ENCODE data around the gene RIMS3.

The RIMS3 gene

DNA sequence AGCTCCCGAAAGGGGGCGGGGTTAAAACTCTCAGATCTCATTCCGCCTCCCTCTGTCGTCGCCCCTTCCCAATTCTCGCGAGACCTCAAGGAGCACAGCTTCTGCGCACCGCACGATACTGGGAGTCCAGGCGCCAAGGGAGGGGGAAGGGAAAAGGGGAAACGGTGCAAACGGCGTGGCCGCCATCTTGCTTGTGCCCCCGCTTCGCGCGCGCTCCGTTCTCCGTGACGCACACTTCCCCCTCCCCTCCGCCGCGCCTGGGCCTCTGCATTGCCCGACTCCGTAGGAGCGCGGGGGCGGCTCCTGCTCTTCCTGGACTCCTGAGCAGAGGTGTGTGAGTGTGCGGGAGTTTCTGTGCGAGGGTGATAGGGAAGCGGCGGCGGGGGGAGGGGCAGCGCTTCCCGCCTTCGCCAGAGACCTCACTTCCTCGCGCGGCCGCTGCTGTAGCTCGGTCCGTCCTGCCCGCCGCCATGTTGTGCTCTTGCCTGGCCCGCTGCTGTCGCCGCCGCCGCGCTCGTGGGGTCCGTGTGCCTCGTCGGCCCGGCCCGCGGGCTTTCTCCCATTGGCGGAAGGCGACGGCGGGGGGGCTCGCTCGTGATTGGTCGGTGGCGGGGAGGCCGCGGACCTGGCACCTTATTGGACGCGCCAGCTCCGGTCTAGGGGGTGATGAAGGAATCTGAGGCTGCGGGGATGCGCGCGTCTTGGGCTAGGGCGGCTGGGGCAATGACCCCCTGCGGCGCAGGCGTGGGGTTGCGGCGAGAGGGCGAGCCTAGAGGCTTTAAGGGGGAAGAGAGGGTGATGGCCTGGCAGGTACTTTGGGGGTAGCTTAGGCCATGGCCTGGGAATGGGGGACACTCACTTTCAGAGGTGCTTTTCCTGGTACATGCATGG is 26.3 kb upstream of the RIMS3 start, which contains the start of gene NFYC:
TSS of gene NFYC (plus strand) at position 167 of the 891 bp plus-strand sequence. CDS start 47,140 bp downstream, outside the sequence.
- DNase-seq (ENCODE audit: low read depth in 3 of 3, low spot score in 1 of 3), result peak; percentile 85 to 89 (median 87)

DNA sequence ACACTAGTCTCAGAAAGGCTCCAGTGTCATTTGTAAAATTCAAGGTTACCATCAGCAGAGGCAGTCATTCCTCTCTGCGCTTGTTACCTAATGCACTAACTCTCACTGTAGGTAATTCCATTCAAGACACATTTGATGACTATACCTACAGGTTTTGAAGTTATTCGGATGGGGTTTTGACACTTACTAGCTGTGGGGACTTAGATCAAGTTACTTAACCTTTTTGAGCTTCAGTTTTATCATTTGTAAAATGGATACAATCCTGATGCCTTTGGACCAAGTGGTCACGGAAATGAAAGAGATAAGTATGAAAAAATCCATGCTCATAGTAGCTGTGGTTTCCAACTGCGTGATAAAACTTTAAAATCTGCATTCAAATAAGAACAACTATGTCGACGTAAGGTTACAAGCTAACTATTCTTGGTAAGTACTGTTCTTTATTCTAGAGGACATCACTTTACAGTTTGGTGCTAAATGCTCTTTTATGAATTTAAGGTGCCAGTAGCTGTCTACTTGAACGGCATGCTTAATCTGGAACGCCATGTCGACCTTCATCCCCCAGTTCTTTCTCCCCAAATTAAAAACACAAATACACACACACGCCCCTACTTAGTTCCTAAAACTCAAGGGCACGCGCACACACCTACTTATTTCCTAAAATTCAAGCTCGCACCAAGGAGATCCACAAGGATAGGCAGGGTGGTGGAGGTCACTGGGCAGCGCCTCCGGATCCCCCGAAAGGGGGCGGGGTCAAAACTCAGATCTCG is 25.5 kb upstream of the RIMS3 start:
- no peak for DNase-seq (ENCODE audit: low read depth in 3 of 3, low spot score in 1 of 3)

DNA sequence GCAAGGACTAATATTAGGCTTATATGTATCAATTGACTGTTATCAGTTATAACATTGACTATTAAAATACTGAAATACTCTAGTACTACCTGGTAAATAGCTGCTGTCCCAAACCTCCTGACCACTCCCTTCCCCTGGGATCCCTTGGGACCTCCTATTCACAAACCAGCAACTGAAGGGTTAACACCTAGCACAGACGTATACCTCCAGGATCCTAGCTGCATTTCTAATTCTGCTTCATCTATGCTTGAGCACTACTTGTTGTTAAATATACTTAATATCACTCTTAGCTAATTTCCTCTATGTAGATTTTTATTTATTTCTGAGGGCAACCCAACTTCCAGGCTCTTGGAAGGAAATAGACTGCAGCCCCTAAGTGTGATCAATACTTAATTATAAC is 24.3 kb upstream of the RIMS3 start:
- DNase-seq (ENCODE audit: low read depth in 3 of 3, low spot score in 1 of 3), result no peak

DNA sequence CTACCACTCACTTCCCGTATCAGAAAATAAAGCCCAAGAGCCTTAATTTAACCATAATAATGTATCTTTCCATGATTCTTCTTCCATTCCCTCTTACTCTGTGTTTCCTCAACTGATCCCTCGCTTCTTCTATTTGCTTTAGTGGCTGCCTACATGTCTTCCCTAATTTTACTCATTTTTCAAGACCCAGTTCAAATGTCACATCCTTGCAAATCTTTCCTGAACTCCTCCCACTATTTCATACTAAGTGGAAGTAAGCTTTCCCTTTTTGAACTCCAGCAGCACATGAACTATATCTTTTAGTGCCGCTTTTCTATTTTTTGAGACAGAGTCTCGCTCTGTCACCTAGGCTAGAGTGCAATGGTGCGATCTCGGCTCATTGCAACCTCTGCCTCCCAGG is 22.2 kb upstream of the RIMS3 start:
- no peak for DNase-seq (ENCODE audit: low read depth in 3 of 3, low spot score in 1 of 3)

DNA sequence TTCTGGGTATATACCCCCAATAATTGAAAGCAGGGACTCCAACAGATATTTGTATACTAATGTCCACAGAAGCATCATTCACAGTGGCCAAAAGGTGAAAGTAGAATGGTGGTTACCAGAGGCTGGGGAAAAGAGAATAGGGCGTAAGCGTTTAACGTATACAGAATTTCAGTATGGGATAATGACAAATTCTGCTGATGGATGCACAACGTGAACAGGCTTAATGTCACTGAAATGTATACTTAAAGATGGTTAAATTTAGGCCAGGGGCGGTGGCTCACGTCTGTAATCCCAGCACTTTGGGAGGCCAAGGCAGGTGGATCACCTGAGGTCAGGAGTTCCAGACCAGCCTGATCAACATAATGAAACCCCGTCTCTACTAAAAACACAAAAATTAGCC is 21.6 kb upstream of the RIMS3 start:
- DNase-seq (ENCODE audit: low read depth in 3 of 3, low spot score in 1 of 3), result no peak

DNA sequence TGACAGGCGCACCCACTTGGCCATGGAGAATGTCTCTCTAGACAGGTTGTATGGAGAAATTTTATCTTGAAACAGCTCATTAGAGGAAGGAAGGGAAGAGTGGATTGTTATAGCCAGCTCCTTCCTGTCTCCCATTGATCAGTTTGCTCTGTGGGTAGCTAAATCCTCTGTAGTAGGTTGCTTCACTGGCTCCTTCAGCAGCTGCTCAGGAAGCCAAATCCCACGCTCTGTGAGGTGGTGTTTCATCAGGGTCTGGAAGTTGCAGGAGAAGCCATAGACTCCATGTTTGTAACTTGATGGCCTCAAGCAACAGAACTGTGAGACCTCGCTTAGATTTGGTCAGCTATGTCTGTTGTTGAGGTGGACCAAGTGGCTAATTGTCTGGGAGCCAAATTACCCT is 19.2 kb upstream of the RIMS3 start:
- no peak for DNase-seq (ENCODE audit: low read depth in 3 of 3, low spot score in 1 of 3)

DNA sequence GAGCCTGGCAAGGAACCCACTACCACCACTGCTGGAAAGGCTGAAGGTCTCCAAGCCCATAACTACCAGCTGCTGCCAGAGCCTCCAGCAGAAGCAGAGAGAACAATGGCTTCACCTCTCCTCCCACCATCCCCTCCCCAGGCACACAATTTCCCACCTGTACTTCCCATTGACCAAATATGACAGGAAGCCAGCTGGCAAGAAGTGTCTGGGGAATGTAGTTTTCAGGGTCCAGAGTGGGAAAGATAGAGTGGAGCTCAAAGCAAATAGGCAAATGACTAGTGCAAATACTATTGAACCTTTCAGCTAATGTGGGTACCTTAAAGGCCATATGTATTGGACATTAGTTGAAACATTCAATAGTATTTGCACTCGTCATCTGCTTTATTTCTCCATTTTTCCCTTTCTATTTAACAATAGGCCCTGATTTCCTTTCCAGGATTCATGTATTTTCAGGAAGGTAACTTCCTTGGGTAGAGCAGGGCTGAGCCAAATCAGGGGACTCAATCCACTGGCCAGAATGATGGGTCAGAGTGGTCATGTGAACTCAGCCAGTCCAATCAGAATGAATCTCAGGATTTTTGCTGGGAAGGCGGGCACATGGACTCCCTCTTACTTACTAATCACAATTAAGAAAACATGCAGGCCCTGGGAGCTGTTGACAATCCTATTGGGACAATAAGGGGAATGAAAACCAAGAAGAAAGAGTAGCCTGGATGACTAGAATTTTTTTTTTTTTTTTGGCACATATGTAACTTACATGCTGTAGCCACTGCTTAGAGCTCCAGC is 13.9 kb upstream of the RIMS3 start:
- DNase-seq (ENCODE audit: low read depth in 3 of 3, low spot score in 1 of 3), result no peak

DNA sequence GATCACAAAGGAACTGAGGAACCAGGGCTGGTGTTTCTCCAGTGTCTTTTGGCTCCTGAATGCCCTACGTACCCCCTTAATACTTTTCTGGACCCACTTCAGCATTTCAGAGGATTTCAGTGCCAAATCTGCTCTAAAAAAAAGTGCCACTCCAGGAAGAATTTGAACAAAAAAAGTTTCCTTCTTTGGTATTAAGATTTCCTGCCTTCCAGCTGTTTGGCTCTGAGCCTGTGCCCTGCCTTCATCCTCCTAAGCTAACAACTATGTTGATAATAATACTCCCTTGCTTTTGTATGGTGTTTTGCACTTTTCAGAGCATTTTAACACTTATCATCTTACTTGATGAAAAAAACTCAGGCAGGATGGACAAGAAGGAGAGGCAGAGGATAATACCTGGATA is 11.0 kb upstream of the RIMS3 start:
- no peak for DNase-seq (ENCODE audit: low read depth in 3 of 3, low spot score in 1 of 3)

DNA sequence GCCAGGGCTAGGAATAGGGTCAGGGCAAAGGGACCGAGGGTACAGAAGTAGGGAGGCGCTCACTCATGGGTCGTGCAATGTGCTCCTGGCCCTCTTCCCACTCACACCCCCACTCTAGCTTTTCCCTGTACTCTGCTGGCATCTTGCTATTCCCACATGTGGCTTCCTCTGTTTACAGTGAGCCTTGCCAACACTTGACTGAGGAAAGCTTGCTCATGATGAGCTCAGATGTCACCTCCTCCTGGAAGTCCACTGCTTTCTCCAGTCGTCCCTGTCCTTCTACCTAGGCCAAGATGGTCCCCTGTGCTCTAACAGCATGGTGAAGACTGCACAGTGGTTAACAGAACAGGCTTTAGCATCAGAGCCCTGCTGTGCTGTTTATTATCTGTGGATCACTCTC is 8.0 kb upstream of the RIMS3 start:
- DNase-seq (ENCODE audit: low read depth in 3 of 3, low spot score in 1 of 3), result no peak

DNA sequence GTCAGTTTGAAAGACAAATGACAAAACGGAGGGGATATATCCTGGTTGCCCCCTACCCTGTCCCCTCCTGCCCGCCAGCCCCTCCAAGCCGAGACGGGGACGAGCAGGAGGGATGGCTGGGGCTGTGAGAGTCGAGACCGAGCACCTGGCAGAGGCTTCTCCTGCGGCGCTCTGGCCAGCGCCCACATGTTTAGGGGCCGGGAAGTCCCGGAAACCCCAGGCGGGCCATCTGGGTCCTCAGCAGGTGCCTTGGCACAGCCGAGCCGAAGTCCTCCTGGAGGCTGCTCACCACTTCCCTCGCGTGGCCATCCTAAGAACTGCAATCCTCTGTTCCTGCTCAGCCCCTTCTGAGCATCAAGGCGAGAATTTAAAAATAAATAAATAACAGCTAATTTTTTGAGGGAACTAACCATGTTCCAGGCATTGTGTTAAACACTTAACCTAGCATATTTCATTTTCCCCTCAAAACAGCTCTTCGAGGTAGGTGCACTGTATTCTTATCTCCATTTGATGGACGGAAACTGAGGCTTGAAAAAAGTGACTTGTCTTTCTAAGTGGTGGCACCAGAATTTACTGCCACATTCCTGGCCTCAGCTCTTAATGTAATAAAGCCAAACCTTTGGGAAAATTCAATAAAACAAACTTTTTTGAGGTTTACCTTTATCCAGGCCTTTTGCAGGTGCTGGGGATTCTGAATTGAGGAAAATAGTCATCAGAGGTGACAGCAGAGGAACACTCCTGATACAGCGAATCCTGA is 3.5 kb upstream of the RIMS3 start:
- peak; percentile 52 to 81 (median 75) for DNase-seq (ENCODE audit: low read depth in 3 of 3, low spot score in 1 of 3)

DNA sequence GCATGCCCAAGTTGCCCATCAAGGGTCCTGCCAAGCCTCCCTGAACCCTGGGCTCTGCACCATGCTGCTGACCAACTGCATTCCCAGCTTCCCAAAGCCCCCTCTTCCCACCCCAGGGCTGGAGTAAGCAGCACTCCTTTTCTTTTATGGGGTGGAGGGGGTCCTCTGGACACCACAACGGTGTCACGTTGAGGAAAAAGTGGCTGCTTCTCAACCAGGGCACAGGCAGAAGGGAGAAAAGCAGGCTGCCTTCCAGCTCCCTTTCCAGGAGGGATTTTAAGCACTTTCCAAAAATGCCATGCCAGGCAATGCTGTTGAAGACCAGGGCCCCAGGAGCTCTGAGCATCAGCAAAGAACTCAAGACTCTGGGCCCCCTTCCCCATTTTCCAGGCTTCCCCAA is 691 bp downstream of the RIMS3 start:
- no peak for DNase-seq (ENCODE audit: low read depth in 3 of 3, low spot score in 1 of 3)

DNA sequence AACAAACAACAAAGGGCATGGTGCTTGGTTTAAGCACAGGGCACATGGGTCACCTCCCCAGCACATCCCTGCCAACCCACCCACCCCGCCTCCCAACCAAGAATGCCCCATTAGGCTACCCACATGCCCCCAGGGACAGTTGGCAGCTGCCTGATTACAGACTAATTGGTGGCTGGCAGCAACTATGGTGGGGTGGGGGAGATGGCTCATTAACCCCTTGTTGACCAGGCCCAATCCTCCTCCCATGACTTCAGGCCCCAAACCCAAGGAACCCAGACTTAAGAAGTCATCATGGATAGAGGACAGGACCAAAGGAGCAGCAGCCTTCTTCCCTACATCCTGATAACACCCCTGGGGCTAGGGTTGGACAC is 1.3 kb downstream of the RIMS3 start:
- DNase-seq (ENCODE audit: low read depth in 3 of 3, low spot score in 1 of 3), result no peak

DNA sequence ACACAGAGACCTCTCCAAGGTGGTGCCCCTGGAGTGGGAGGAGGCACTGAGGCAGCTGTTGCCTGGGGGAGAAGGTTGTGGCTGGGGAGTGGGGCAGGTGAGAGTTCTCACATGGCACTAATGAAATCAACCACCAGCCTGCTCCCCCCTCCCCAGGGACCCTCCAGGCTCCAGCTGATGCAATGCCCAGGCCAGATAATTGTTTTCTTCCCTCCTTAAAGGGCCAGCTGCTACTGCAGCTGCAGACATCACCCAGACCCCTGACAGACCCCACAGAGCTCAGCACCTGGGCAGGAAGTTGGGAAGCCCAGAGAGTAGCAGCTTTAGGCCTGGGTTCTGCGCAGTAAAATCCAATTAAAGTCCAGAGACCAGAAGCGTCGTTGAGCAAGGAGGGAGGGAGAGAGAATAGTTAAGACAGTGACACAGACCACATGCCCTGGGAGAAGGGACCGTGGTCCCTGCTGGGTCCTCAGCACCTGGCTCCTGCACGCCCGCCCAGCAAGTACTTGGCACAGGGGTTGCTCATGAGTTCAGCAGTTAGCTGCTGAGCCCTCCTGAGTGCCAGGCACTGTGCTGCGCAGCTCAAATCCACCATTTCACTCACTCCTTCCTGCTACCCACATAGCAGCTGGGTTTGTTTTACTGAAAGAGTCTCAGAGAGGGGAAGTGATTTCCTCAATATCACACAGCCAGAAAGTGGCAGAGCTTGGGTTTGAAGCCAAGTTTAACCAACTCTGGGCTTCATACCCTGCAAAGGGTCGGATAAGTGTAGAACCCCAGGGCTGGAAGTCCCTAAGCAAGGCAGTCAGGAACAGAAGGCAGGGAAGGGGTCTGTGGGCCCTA is 1.9 kb downstream of the RIMS3 start:
- DNase-seq (ENCODE audit: low read depth in 3 of 3, low spot score in 1 of 3), result no peak

DNA sequence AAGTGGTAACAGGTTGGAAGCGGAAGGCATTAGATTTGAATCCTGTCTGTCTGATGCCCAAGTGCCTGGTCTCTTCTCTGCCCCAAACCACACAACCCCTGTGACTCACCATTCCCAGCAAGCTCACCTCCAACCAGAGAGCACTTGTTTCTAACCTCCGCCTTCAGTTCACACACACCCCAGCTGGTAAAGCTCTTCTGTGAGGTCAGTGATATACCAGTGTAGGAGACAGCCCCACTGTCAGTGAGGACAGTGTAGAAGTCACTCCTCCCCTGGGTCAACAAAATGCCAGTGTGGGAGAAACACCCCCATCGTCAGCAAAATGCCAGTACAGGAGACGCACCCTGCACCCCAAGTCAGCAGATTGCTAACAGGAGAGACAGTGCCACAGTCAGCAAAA is 2.6 kb downstream of the RIMS3 start:
- no peak for DNase-seq (ENCODE audit: low read depth in 3 of 3, low spot score in 1 of 3)

DNA sequence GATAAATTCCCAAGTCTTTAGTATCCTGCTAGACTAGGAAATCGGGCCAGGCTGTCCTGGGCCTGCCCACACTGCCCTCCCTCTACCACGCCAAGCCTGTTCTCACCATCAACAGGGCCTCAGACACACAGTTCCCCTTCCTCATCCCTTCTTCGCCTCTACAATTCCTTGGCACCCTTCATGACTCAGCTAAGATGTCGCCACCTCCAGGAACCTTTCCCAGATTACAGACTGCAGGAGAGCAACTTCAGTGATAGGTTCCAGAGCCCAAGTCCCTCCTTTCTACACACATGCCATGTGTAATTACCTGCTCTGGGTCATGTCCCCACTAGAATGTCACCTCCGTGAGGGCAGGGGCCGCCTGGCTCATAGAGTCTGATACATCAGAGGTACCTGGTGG is 3.3 kb downstream of the RIMS3 start:
- no peak for DNase-seq (ENCODE audit: low read depth in 3 of 3, low spot score in 1 of 3)

DNA sequence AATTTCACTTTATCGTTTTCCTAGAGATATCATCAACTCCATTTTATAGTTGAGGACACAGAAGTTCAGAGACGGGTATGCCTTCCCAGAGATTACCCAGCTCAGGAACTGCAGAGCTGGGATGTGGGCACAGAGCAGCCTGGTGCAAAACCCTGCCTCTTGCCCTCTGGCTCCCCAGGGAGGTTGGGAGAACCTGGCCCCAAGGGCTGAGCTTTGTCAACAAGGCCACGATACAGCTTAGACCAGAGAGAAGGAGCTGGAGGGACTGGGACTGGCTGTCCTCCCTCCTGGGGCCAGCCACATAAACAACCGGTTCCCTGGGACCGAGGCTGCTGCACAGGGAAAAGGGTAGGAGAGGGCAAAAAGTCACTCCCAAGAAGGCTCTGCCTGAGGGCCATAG is 3.8 kb downstream of the RIMS3 start:
- DNase-seq (ENCODE audit: low read depth in 3 of 3, low spot score in 1 of 3), result no peak

DNA sequence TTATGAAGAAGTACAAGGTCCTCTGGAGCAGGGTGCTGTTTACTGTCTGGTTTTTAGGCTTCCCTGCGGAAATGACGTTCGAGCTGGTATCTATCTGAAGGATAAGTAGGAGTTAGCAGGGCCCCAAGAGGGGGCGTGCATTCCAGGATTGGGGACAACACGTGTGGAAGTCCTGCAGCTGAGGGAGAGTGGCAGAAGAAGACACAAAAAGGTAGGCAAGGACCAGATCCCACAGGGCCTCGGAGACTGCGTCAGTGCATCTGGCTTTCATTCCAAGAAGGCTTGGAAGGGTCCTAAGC is 5.9 kb downstream of the RIMS3 start:
- no peak for DNase-seq (ENCODE audit: low read depth in 3 of 3, low spot score in 1 of 3)

DNA sequence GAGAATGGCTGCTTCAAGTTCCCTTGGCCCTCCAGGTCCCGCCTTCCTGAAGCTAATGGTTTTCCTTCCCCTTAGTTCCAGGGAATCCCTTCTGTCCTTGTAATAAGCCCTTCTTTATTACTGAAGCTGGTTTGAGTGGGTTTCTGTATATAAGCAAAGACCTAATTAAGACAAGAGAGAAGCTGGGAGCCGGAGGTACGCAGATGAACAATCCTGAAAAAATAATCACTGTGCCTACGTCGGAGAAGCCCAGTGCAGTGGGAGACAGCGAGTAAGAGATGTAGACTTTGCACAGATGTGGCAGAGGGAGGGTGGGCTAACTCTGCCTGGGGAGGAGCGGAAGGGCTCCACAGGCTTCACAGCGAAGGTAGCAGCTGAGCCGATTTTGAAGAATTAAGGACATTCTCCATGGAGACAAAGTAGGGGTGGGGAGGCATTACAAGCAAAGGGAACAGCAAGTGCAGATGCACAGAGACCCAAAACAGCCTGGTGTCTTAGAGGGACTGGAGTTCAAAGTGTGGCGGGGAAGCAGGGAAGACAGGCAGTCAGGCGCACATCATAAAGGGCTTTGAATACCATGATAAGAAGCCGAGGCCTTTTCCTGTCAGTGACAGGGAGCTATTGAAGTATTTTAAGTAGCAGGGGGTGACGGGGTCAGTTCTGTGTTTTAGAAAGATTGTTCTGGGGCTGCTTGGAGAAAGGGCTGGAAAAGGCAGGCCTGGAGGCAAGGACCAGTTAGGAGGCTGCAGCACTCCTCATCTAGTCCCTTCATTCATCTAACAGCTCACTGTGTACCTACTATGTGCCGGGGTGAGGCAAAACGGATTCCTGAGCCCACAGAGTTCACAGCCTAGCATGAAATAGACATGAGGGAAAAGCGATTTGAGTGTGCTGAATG is 6.5 kb downstream of the RIMS3 start:
- DNase-seq (ENCODE audit: low read depth in 3 of 3, low spot score in 1 of 3), result no peak

DNA sequence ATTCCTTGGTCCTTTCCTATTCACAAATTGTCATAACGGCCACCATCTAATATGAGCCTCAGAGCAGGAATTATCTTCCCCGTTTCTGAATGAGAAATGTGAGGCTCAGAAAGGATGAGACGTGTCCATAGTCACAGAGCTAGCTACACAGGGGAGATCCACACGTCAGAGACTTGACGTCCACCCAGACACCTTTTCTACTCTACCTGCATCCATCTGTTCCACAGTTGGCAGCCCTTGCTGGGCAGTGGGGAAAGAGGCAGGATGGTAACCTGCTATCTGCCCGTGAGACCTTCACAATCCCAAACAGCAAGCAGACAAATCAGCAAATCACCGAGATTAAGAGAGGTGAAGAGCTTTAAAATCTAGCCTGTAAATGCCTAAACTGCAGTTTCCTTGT is 8.4 kb downstream of the RIMS3 start:
- no peak for DNase-seq (ENCODE audit: low read depth in 3 of 3, low spot score in 1 of 3)
